ENCODE results near the gene TOR4A. TPM values are rescaled to one million over a fixed set of nuclear protein-coding genes. Genes with fewer than 3 reads are reported as not detected.

TOR4A gene
- total and polyA plus RNA-seq, 2 experiments from 2014 or later, result 4.1 to 29.6 TPM

DNA sequence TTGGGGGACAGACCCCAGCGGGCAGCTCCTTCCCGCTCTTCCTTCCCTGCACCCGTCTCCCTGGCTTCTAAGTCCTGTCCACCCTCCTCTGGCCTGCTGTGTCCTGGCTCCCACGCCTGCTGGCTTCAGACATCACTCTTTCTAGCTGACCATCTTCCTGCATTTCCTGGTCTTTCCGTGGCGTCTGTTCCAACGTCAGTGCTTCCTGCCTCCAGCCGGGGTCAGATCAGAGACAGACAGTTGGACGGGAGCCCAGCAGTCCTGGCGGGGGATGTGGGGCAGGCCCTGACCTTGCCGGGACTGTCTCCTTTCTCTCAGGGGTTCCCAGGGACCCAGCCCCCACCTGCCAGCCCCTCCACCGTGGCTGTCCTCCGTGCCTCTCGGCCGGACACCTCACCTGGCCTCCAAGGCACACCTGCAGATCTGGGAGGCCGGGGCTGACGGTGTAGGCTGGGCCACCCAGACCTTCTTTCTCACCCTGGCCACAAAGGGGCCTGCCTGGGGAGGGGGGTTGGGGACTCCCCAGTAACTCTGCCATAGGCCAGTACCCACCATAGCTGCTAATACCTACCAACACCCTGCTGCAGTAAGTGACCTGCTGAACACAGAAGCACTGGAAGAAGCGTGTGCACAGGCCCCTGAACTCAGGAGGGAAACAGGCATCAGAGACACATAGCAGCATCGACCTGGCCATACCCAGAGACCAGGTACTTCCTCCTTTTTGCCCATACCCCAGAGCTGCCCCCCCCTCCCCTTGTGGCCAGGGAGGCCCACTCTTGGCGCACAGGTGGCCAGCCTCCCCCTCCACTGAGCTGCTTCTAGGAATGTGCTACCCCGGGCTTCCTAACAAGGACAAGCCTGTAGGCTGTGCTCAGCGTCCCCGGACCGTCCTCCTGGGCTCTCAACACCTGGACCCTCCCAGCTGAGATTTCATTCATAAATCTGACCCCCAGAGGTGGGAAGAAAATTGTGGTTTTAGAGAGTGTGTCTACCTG, 19.4 kb downstream of the TOR4A start:
- Histone ChIP-seq H4K20me1 (ENCODE audit: insufficient read depth) (no peaks in the 10 kb centered on the region), H3K9me2 (ENCODE audit: insufficient read depth) (no peaks in the 10 kb centered on the region), H3K9ac (no peak overlapping the region), H3K36me3 (ENCODE audit: low read depth) (no peaks in the 10 kb centered on the region), H2AFZ (no peak overlapping the region), H3K79me2 (ENCODE audit: insufficient read depth) (no peaks in the 10 kb centered on the region), H3K4me3 (no peak overlapping the region), H3K9me3 (ENCODE audit: low read depth) (no peaks in the 10 kb centered on the region), H3K27ac (no peak overlapping the region), H3K4me2 (ENCODE audit: unreplicated experiment) (no peak overlapping the region), H3K27me3 (replicated peaks; ENCODE audit: insufficient read depth) (peaks cover 41% of the 10 kb centered on the region), H3F3A (ENCODE audit: insufficient read depth) (no peaks in the 10 kb centered on the region), H3K4me1 (ENCODE audit: insufficient read depth) (no peaks in the 10 kb centered on the region)
- no peak for DNase-seq
- TF ChIP-seq EZH2phosphoT487 (IDR thresholded peaks at IDR 0.05; ENCODE audit: insufficient read depth, low read depth), result no peak
- TF ChIP-seq EZH2 (IDR thresholded peaks at IDR 0.05; ENCODE audit: insufficient read depth, poor library complexity, severe bottlenecking), result peak; percentile 9
- in situ Hi-C loops (cut with MboI), result loop anchor here (10.0 kb wide), 1 partner anchor 108 kb away; no protein-coding TSS in a partner anchor
- 46 to 49% methylated on average over 19 to 24 of the region's 24 CpGs for WGBS, 2 experiments (ENCODE audit: low coverage in 1 of 2, low lambda C conversion rate in 2 of 2, missing lambda C conversion rate in 2 of 2)

DNA sequence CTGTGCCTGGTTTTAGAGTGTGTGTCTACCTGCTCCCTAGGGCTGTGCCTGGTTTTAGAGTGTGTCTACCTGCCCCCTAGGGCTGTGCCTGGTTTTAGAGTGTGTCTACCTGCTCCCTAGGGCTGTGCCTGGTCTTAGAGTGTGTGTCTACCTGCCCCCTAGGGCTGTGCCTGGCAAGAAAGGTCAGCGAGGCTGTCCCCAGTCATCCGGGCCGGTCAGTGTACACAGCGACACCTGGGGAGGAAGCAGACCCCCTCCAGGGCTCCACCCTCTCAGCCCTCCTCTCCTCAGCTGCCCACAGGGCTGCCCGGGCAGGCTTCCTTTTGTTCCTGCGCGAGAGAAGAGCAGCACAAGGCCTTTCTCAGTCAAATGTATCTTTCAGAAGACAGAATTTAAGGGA, 20.4 kb downstream of the TOR4A start:
- in situ Hi-C loops (cut with MboI), result loop anchor here (10.0 kb wide), 1 partner anchor 107 kb away; no protein-coding TSS in a partner anchor
- no peak overlapping the region for H2AFZ ChIP-seq

GRCh38 chr9:137298401-137299202, 21.1 kb downstream of the TOR4A start:
- Histone ChIP-seq H4K20me1 (ENCODE audit: insufficient read depth) (no peaks in the 10 kb centered on the region), H3K9me2 (ENCODE audit: insufficient read depth) (no peaks in the 10 kb centered on the region), H3K4me1 (ENCODE audit: insufficient read depth) (no peaks in the 10 kb centered on the region), H3K4me3 (no peak overlapping the region), H3K27me3 (replicated peaks; ENCODE audit: insufficient read depth) (peaks cover 41% of the 10 kb centered on the region), H3K79me2 (ENCODE audit: insufficient read depth) (no peaks in the 10 kb centered on the region), H2AFZ (no peak overlapping the region), H3F3A (ENCODE audit: insufficient read depth) (no peaks in the 10 kb centered on the region), H3K9ac (no peak overlapping the region), H3K4me2 (ENCODE audit: unreplicated experiment) (no peak overlapping the region), H3K27ac (no peak overlapping the region), H3K36me3 (ENCODE audit: low read depth) (no peaks in the 10 kb centered on the region), H3K9me3 (ENCODE audit: low read depth) (no peaks in the 10 kb centered on the region)
- in situ Hi-C loops (cut with MboI), result loop anchor here (10.0 kb wide), 1 partner anchor 106 kb away; no protein-coding TSS in a partner anchor
- no peak for TF ChIP-seq EZH2 (IDR thresholded peaks at IDR 0.05; ENCODE audit: insufficient read depth, poor library complexity, severe bottlenecking)
- no peak for TF ChIP-seq EZH2phosphoT487 (IDR thresholded peaks at IDR 0.05; ENCODE audit: insufficient read depth, low read depth)
- DNase-seq, result peak; percentile 46
- WGBS, 2 experiments (ENCODE audit: low coverage in 1 of 2, low lambda C conversion rate in 2 of 2, missing lambda C conversion rate in 2 of 2), result 21 to 25% methylated on average over 24 of the region's 24 CpGs

More for the DNA sequence above, 20.4 kb downstream of the TOR4A start:
- DNase-seq, result no peak
- Histone ChIP-seq H3K4me1 (ENCODE audit: insufficient read depth) (no peaks in the 10 kb centered on the region), H4K20me1 (ENCODE audit: insufficient read depth) (no peaks in the 10 kb centered on the region), H3K4me2 (ENCODE audit: unreplicated experiment) (no peak overlapping the region), H3K9me2 (ENCODE audit: insufficient read depth) (no peaks in the 10 kb centered on the region), H3K9ac (no peak overlapping the region), H3K27me3 (replicated peaks; ENCODE audit: insufficient read depth) (peaks cover 41% of the 10 kb centered on the region), H3K36me3 (ENCODE audit: low read depth) (no peaks in the 10 kb centered on the region), H3K9me3 (ENCODE audit: low read depth) (no peaks in the 10 kb centered on the region), H3K79me2 (ENCODE audit: insufficient read depth) (no peaks in the 10 kb centered on the region), H3K4me3 (no peak overlapping the region), H3K27ac (no peak overlapping the region), H3F3A (ENCODE audit: insufficient read depth) (no peaks in the 10 kb centered on the region)
- WGBS, 2 experiments (ENCODE audit: low coverage in 1 of 2, low lambda C conversion rate in 2 of 2, missing lambda C conversion rate in 2 of 2), result 50 to 60% methylated on average over 6 to 7 of the region's 7 CpGs
- TF ChIP-seq EZH2 (IDR thresholded peaks at IDR 0.05; ENCODE audit: insufficient read depth, poor library complexity, severe bottlenecking) (no peak), EZH2phosphoT487 (IDR thresholded peaks at IDR 0.05; ENCODE audit: insufficient read depth, low read depth) (no peak)

GRCh38 chr9:137299203-137299565, 21.7 kb downstream of the TOR4A start:
- H3F3A ChIP-seq (ENCODE audit: insufficient read depth), result no peaks in the 10 kb centered on the region
- no peaks in the 10 kb centered on the region for H3K79me2 ChIP-seq (ENCODE audit: insufficient read depth)
- H3K4me3 ChIP-seq, result no peak overlapping the region
- TF ChIP-seq EZH2phosphoT487 (IDR thresholded peaks at IDR 0.05; ENCODE audit: insufficient read depth, low read depth) (no peak), EZH2 (IDR thresholded peaks at IDR 0.05; ENCODE audit: insufficient read depth, poor library complexity, severe bottlenecking) (no peak)
- in situ Hi-C loops (cut with MboI), result loop anchor here (10.0 kb wide), 1 partner anchor 106 kb away; no protein-coding TSS in a partner anchor
- H3K9me2 ChIP-seq (ENCODE audit: insufficient read depth), result no peaks in the 10 kb centered on the region
- H3K4me2 ChIP-seq (ENCODE audit: unreplicated experiment), result no peak overlapping the region
- no peak overlapping the region for H3K27ac ChIP-seq
- peaks cover 41% of the 10 kb centered on the region for H3K27me3 ChIP-seq (replicated peaks; ENCODE audit: insufficient read depth)
- no peaks in the 10 kb centered on the region for H4K20me1 ChIP-seq (ENCODE audit: insufficient read depth)
- no peaks in the 10 kb centered on the region for H3K9me3 ChIP-seq (ENCODE audit: low read depth)
- 25 to 27% methylated on average over 10 of the region's 10 CpGs for WGBS, 2 experiments (ENCODE audit: low coverage in 1 of 2, low lambda C conversion rate in 2 of 2, missing lambda C conversion rate in 2 of 2)
- DNase-seq, result no peak
- no peaks in the 10 kb centered on the region for H3K36me3 ChIP-seq (ENCODE audit: low read depth)
- H3K4me1 ChIP-seq (ENCODE audit: insufficient read depth), result no peaks in the 10 kb centered on the region
- no peak overlapping the region for H2AFZ ChIP-seq
- no peak overlapping the region for H3K9ac ChIP-seq
